NT2/D1 (cell line): Measurements from ENCODE around the gene MSANTD2.

Experiments
- SUZ12 ChIP-seq: IDR thresholded peaks from 2 replicates; pipeline ENCODE4 v1.6.1; 2011; ENCODE audit not compliant: insufficient read length, insufficient read depth; ENCODE audit errors: extremely low read depth
- YY1 ChIP-seq: IDR thresholded peaks from 2 replicates; pipeline ENCODE4 v1.6.1; 2011; ENCODE audit not compliant: insufficient read length, insufficient read depth
- ZNF274 ChIP-seq: IDR thresholded peaks from 2 replicates; pipeline ENCODE4 v1.6.1; 2011; ENCODE audit warnings: mild to moderate bottlenecking, low read depth, low read length

DNA sequence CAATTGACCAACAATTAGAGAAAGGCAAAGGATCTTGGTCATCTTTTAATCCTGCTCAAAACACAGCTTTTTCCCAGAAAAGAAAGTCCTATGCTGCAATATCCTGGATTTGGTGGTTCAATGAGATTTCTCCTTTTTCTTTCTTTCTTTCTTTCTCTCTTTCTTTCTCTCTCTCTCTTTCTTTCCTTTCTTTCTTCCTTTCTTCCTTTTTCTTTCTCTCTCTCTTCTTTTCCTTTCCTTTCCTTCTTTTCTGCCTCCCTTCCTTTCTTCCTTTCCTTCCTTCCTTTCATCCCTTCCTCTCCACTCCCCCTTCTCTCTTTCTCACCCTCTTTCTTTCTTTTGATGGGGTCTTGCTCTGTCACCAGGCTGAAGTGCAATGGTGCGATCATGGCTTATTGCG is 31.7 kb upstream of the MSANTD2 start:
- TF ChIP-seq ZNF274 (no peak), SUZ12 (no peak), YY1 (no peak)
